ENCODE data around the gene IFNG-AS1. TPM values are rescaled to one million over a fixed set of nuclear protein-coding genes. Genes with fewer than 3 reads are reported as not detected.

Gene IFNG-AS1
- total and polyA plus RNA-seq, 12 donors, result 0.24 TPM; not detected in 11

DNA sequence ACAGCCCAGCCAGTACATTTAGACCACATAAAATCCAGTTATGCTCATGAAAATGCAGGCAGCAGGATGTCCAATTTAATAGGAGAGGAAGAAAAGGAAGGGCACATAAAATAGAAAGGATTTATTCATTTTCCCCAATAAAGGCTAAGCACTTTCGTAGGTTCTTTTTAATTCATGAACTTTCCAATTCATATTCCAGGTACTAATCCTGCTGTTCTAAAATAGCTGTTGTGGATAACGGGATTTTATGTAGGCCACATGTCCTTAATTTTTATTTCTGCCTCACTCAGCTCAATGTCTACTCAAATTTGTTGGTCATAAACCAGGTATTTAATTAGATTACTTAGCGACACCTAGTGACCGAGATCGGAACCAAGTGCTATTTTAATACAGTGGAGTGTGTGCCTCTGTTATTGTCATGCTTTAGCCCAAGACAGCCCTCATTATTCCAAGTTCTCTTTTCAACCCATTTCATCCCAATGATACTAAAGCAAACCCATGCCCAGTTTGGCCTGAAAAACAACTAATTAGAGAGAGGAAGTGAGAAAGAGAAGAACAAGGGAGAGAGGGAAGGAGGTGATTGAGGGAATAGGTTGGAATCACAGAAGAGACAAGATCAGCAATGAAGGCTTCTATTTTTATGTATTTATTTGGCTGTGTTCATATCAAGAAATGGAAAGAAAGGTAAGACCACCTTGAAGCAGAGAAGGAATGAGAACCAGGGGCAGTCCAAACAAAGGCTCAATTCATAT is 45.9 kb upstream of the IFNG-AS1 start:
- no peaks in the 10 kb centered on the region for H3K36me3 ChIP-seq (replicated peaks in 1 of 2)
- H3K27me3 ChIP-seq, result no peaks in the 10 kb centered on the region
- TF ChIP-seq POLR2A (IDR thresholded peaks at IDR 0.05), result no peak
- TF ChIP-seq, protein P1, sequence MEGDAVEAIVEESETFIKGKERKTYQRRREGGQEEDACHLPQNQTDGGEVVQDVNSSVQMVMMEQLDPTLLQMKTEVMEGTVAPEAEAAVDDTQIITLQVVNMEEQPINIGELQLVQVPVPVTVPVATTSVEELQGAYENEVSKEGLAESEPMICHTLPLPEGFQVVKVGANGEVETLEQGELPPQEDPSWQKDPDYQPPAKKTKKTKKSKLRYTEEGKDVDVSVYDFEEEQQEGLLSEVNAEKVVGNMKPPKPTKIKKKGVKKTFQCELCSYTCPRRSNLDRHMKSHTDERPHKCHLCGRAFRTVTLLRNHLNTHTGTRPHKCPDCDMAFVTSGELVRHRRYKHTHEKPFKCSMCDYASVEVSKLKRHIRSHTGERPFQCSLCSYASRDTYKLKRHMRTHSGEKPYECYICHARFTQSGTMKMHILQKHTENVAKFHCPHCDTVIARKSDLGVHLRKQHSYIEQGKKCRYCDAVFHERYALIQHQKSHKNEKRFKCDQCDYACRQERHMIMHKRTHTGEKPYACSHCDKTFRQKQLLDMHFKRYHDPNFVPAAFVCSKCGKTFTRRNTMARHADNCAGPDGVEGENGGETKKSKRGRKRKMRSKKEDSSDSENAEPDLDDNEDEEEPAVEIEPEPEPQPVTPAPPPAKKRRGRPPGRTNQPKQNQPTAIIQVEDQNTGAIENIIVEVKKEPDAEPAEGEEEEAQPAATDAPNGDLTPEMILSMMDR (IDR thresholded peaks at IDR 0.05), result peak; percentile 49 to 87 (median 75)
- peak; percentile 59 to 89 (median 74) for DNase-seq
- intact Hi-C loops (cut with DNase I), result loop anchor here in 1 of 2 donors (5.0 to 10.0 kb wide), 3 partner anchors 289 to 586 kb away; no protein-coding TSS in a partner anchor
- H3K27ac ChIP-seq, result no peak overlapping the region
- no peaks in the 10 kb centered on the region for H3K9me3 ChIP-seq (replicated peaks in 1 of 3)
- no peaks in the 10 kb centered on the region for H3K4me1 ChIP-seq (replicated peaks in 1 of 2)
- 13 to 16% (median 15%) methylated on average over 5 of the region's 5 CpGs for WGBS, 4 donors
- H3K4me3 ChIP-seq, result no peak overlapping the region

DNA sequence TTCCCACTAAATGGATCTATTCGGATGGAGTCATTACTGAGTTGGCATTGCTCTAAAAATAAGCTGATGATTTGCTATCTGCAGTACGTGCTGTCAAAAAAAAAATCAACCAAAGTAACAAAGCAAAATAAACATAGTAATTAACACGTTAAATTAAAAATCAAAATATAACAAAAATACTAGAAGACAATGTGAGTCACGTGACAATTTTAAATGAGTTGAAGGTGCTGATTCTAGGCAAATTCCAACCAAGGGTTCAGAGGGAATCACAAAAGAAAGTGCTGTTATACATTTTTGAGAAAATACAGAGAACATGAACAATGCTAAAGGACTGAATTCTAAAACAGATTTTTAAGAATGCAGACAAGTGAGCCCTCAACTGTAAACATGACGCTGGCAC is 45.2 kb upstream of the IFNG-AS1 start:
- Histone ChIP-seq H3K27ac (no peak overlapping the region), H3K4me3 (no peak overlapping the region), H3K9me3 (replicated peaks in 1 of 3) (no peaks in the 10 kb centered on the region), H3K4me1 (replicated peaks in 1 of 2) (no peaks in the 10 kb centered on the region), H3K27me3 (no peaks in the 10 kb centered on the region), H3K36me3 (replicated peaks in 1 of 2) (no peaks in the 10 kb centered on the region)
- intact Hi-C loops (cut with DNase I), result loop anchor here in 1 of 2 donors (5.0 to 10.0 kb wide), 3 partner anchors 289 to 587 kb away; no protein-coding TSS in a partner anchor
- DNase-seq, result no peak
- WGBS, 4 donors, result 73 to 81% (median 76%) methylated on average over 5 of the region's 5 CpGs
- no peak for TF ChIP-seq POLR2A (IDR thresholded peaks at IDR 0.05)
- TF ChIP-seq, protein P1 (IDR thresholded peaks at IDR 0.05), result no peak

DNA sequence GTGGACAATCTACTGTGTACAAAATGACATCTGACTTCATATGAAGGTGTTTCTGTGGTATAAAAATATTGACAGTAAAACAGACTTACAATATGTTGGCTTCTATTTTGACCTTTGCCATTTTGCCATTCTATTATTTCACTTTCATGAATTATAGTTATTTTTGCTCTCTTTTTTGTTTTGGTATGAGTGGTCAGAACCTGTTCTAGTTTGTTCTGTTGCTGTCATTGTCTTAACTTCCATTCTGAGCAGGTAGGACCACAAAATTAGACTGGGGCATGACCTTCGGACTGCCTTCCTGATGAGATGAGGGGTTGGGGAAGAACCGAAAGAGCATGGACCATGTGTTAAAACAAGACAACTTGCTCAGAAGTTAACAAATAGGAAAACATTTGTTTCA is 36.5 kb upstream of the IFNG-AS1 start:
- Histone ChIP-seq H3K36me3 (replicated peaks in 1 of 2) (no peaks in the 10 kb centered on the region), H3K27me3 (no peaks in the 10 kb centered on the region), H3K4me3 (no peak overlapping the region), H3K27ac (no peak overlapping the region), H3K4me1 (replicated peaks in 1 of 2) (no peaks in the 10 kb centered on the region), H3K9me3 (replicated peaks in 1 of 3) (no peaks in the 10 kb centered on the region)
- intact Hi-C loops (cut with DNase I), result no loop called here
- no peak for TF ChIP-seq POLR2A (IDR thresholded peaks at IDR 0.05)
- TF ChIP-seq, protein P1 (IDR thresholded peaks at IDR 0.05), result no peak
- no peak for DNase-seq
- 90 to 98% (median 92%) methylated on average over 2 of the region's 2 CpGs for WGBS, 4 donors

DNA sequence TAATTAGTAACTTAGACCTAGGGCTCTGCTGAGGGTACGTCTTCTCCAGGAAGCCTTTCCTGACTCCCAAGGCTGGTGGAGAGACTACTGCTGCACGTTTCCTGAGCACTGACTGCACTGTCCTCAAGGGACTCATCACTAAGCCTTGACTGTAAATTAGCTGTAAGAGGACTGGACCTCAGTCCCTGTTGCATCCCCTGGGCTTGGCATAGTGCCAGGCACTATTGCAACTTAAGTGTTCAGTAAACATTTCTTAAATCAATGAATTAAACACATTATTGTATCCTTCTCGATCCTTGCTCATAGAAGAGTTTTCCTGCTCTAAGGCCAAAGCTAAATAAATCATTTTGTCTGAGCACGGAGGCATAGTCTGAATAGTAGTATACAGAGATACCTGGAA is 31.9 kb upstream of the IFNG-AS1 start:
- Histone ChIP-seq H3K4me3 (no peak overlapping the region), H3K4me1 (replicated peaks in 1 of 2) (no peaks in the 10 kb centered on the region), H3K9me3 (replicated peaks in 1 of 3) (no peaks in the 10 kb centered on the region), H3K27me3 (no peaks in the 10 kb centered on the region), H3K27ac (no peak overlapping the region), H3K36me3 (replicated peaks in 1 of 2) (no peaks in the 10 kb centered on the region)
- WGBS, 4 donors, result 69 to 77% (median 73%) methylated on average over 4 of the region's 4 CpGs
- no peak for DNase-seq
- TF ChIP-seq, protein P1 (IDR thresholded peaks at IDR 0.05), result no peak
- no peak for TF ChIP-seq POLR2A (IDR thresholded peaks at IDR 0.05)
- intact Hi-C loops (cut with DNase I), result no loop called here
